ENCODE results near the gene PRKCQ. TPM values are rescaled to one million over a fixed set of nuclear protein-coding genes. Genes with fewer than 3 reads are reported as not detected.

Gene PRKCQ
- total RNA-seq, 2 donors from 2014 or later: 0.33 to 6.0 TPM

- no peaks in the 10 kb centered on the region for H3K27me3 ChIP-seq
- H3K4me3 ChIP-seq: no peak overlapping the region
- H3K27ac ChIP-seq: no peak overlapping the region
- intact Hi-C loops (cut with DNase I): no loop called here
- DNase-seq: no peak
- no peaks in the 10 kb centered on the region for H3K36me3 ChIP-seq (replicated peaks in 1 of 2; ENCODE audit: insufficient read depth in 1 of 2, low read depth in 2 of 2)
- WGBS, 2 donors: 72 to 85% methylated on average over 7 of the region's 7 CpGs
- H3K4me1 ChIP-seq: no peaks in the 10 kb centered on the region
- no peak for TF ChIP-seq CTCF (IDR thresholded peaks at IDR 0.05)
- TF ChIP-seq POLR2A (IDR thresholded peaks at IDR 0.05): no peak
- H3K9me3 ChIP-seq: no peaks in the 10 kb centered on the region
- no peak for ATAC-seq
Observed at GRCh38 chr10:6600224-6600987, 20.3 kb upstream of the PRKCQ start.

GRCh38 chr10:6598679-6599078 lies 18.6 kb upstream of the PRKCQ start:
- WGBS, 2 donors: 84 to 96% methylated on average over 1 of the region's 1 CpG
- Histone ChIP-seq H3K27me3 (no peaks in the 10 kb centered on the region), H3K4me1 (no peaks in the 10 kb centered on the region), H3K9me3 (no peaks in the 10 kb centered on the region), H3K36me3 (replicated peaks in 1 of 2; ENCODE audit: insufficient read depth in 1 of 2, low read depth in 2 of 2) (no peaks in the 10 kb centered on the region), H3K4me3 (no peak overlapping the region), H3K27ac (no peak overlapping the region)
- DNase-seq (no peak), ATAC-seq (no peak)
- no peak for TF ChIP-seq POLR2A (IDR thresholded peaks at IDR 0.05)
- TF ChIP-seq CTCF (IDR thresholded peaks at IDR 0.05): no peak
- intact Hi-C loops (cut with DNase I): no loop called here

GRCh38 chr10:6597478-6597877 lies 17.4 kb upstream of the PRKCQ start:
- H3K4me1 ChIP-seq: no peaks in the 10 kb centered on the region
- H3K9me3 ChIP-seq: no peaks in the 10 kb centered on the region
- H3K27me3 ChIP-seq: no peaks in the 10 kb centered on the region
- no peak for DNase-seq
- whole genome bisulfite sequencing, 2 donors: 70 to 87% methylated on average over 5 of the region's 5 CpGs
- H3K27ac ChIP-seq: no peak overlapping the region
- intact Hi-C loops (cut with DNase I): no loop called here
- no peak for TF ChIP-seq POLR2A (IDR thresholded peaks at IDR 0.05)
- TF ChIP-seq CTCF (IDR thresholded peaks at IDR 0.05): no peak
- no peaks in the 10 kb centered on the region for H3K36me3 ChIP-seq (replicated peaks in 1 of 2; ENCODE audit: insufficient read depth in 1 of 2, low read depth in 2 of 2)
- no peak overlapping the region for H3K4me3 ChIP-seq
- no peak for ATAC-seq

- 84 to 91% methylated on average over 4 of the region's 4 CpGs for WGBS, 2 donors
- intact Hi-C loops (cut with DNase I): no loop called here
- Histone ChIP-seq H3K9me3 (no peaks in the 10 kb centered on the region), H3K4me3 (no peak overlapping the region), H3K27me3 (no peaks in the 10 kb centered on the region), H3K27ac (no peak overlapping the region), H3K36me3 (replicated peaks in 1 of 2; ENCODE audit: insufficient read depth in 1 of 2, low read depth in 2 of 2) (no peaks in the 10 kb centered on the region), H3K4me1 (no peaks in the 10 kb centered on the region)
- no peak for ATAC-seq
- no peak for DNase-seq
- TF ChIP-seq POLR2A (IDR thresholded peaks at IDR 0.05) (no peak), CTCF (IDR thresholded peaks at IDR 0.05) (no peak)
Observed at GRCh38 chr10:6595499-6595898, 15.4 kb upstream of the PRKCQ start.

GRCh38 chr10:6593241-6593671 lies 13.2 kb upstream of the PRKCQ start:
- no peak for DNase-seq
- Histone ChIP-seq H3K4me3 (no peak overlapping the region), H3K9me3 (no peaks in the 10 kb centered on the region), H3K27ac (no peak overlapping the region), H3K27me3 (no peaks in the 10 kb centered on the region), H3K4me1 (no peaks in the 10 kb centered on the region), H3K36me3 (replicated peaks in 1 of 2; ENCODE audit: insufficient read depth in 1 of 2, low read depth in 2 of 2) (no peaks in the 10 kb centered on the region)
- ATAC-seq: no peak
- 88 to 93% methylated on average over 7 of the region's 7 CpGs for WGBS, 2 donors
- intact Hi-C loops (cut with DNase I): no loop called here
- TF ChIP-seq POLR2A (IDR thresholded peaks at IDR 0.05): no peak
- no peak for TF ChIP-seq CTCF (IDR thresholded peaks at IDR 0.05)

Data from body of pancreas (tissue), 4 donors.